PC-9 (cell line): Measurements from ENCODE around the gene BOK. TPM values are rescaled to one million over a fixed set of nuclear protein-coding genes. Genes with fewer than 3 reads are reported as not detected.

ENCODE experiments used
- BruUV-seq: library from RNA; stranded (reverse); fragments of 400-500 nt; replicated peaks from 2 replicates; lab custom pipeline; 2021; lab: Mats Ljungman, UMichigan
- CTCF ChIA-PET: fragments of 300-600 bp; sonication (Branson Sonifier 250); formaldehyde crosslinking; loops from one replicate; lab custom pipeline; 2022; ENCODE audit warnings: antibody characterized with exemption; lab: Charles Lee
- POLR2A ChIA-PET: fragments of 300-600 bp; sonication (Branson Sonifier 250); formaldehyde crosslinking; loops from one replicate; lab custom pipeline; 2022; ENCODE audit warnings: antibody characterized with exemption; ENCODE audit not compliant: unreplicated experiment; lab: Charles Lee
- DNase-seq, 2 experiments: peaks; one replicate each; pipeline versions ENCODE4 v3.0.0 to v3.0.0-alpha.2; 2015 to 2022; ENCODE audit warnings: mixed read lengths in 1 of 2
- H2AFZ ChIP-seq: fragments of 200-600 bp; sonication (generic); 2 replicates; pipeline ENCODE4 v1.8.1; 2017; ENCODE audit warnings: antibody characterized with exemption
- H3F3A ChIP-seq: fragments of 200-600 bp; sonication (generic); 2 replicates; pipeline ENCODE4 v1.8.1; 2017; ENCODE audit warnings: antibody characterized with exemption, mild to moderate bottlenecking, low read depth; ENCODE audit not compliant: insufficient read depth
- H3K27ac ChIP-seq: fragments of 200-600 bp; sonication (generic); 2 replicates; pipeline ENCODE4 v1.6.1; 2016; ENCODE audit warnings: mixed run types
- H3K27me3 ChIP-seq: fragments of 200-600 bp; sonication (generic); 2 replicates; pipeline ENCODE4 v1.6.1; 2016; ENCODE audit warnings: low read depth, mixed run types; ENCODE audit not compliant: insufficient read depth
- H3K36me3 ChIP-seq: fragments of 200-600 bp; sonication (generic); 2 replicates; pipeline ENCODE4 v1.6.1; 2016; ENCODE audit warnings: low read depth, mixed run types
- H3K4me1 ChIP-seq: fragments of 200-600 bp; sonication (generic); replicated peaks from 2 replicates; pipeline ENCODE4 v1.6.1; 2016; ENCODE audit warnings: mixed run types; ENCODE audit not compliant: insufficient read depth
- H3K4me2 ChIP-seq: fragments of 200-600 bp; sonication (generic); 2 replicates; pipeline ENCODE4 v1.6.1; 2017; ENCODE audit warnings: mixed run types
- H3K4me3 ChIP-seq: fragments of 200-600 bp; sonication (generic); 2 replicates; pipeline ENCODE4 v1.6.1; 2016; ENCODE audit warnings: mixed run types
- H3K79me2 ChIP-seq: fragments of 200-600 bp; sonication (generic); 2 replicates; pipeline ENCODE4 v1.6.1; 2017; ENCODE audit warnings: low read depth, mixed run types
- H3K9me2 ChIP-seq: fragments of 200-600 bp; sonication (generic); 2 replicates; pipeline ENCODE4 v1.8.1; 2017; ENCODE audit warnings: mild to moderate bottlenecking; ENCODE audit not compliant: insufficient read depth
- H3K9me3 ChIP-seq: fragments of 200-600 bp; sonication (generic); 2 replicates; pipeline ENCODE4 v1.8.1; 2016; ENCODE audit warnings: low read depth; ENCODE audit not compliant: insufficient read depth
- H4K20me1 ChIP-seq: fragments of 200-600 bp; sonication (generic); 2 replicates; pipeline ENCODE4 v1.8.1; 2017; ENCODE audit not compliant: insufficient read depth
- CTCF ChIP-seq: fragments of 200-600 bp; sonication (generic); conservative IDR thresholded peaks from 2 replicates; pipeline ENCODE4 v1.6.1; 2017; ENCODE audit warnings: mixed run types, antibody characterized with exemption, mild to moderate bottlenecking, moderate library complexity
- EZH2 ChIP-seq: fragments of 200-600 bp; sonication (generic); IDR thresholded peaks from 2 replicates; pipeline ENCODE4 v1.8.0; 2017; ENCODE audit warnings: antibody characterized with exemption, low read depth
- intact Hi-C: fragments of 100-400 bp; cut with micrococcal nuclease; formaldehyde crosslinking; loops from one replicate; pipeline ENCODE4 v1.10.0; 2022; ENCODE audit not compliant: unreplicated experiment
- total RNA-seq: library from RNA; stranded (reverse); gene quantifications from 2 replicates; pipeline ENCODE4 v1.2.3, GENCODE V29; 2021

BOK gene
- total RNA-seq, 1 experiment from 2014 or later: 72.8 TPM

GRCh38 chr2:241532168-241532567 is 26.4 kb upstream of the BOK start:
- Histone ChIP-seq H3K9me2 (no peaks in the 10 kb centered on the region), H3K27ac (no peak overlapping the region), H3K27me3 (peaks cover 38% of the 10 kb centered on the region), H3K9me3 (no peaks in the 10 kb centered on the region), H4K20me1 (no peaks in the 10 kb centered on the region), H3F3A (no peaks in the 10 kb centered on the region), H2AFZ (no peak overlapping the region), H3K79me2 (no peaks in the 10 kb centered on the region), H3K36me3 (no peaks in the 10 kb centered on the region), H3K4me3 (no peak overlapping the region), H3K4me1 (no peaks in the 10 kb centered on the region), H3K4me2 (no peak overlapping the region)
- no TSS peak for BruUV-seq
- intact Hi-C loops: no loop called here
- CTCF ChIA-PET: no interaction called here
- TF ChIP-seq EZH2: no peak
- TF ChIP-seq CTCF: no peak
- DNase-seq: no peak
- POLR2A ChIA-PET: interaction anchor here (0.8 kb wide), 1 partner anchor 8 kb away, joined by 5 read pairs; no protein-coding TSS in a partner anchor

- Histone ChIP-seq H3K9me3 (no peaks in the 10 kb centered on the region), H3K4me2 (no peak overlapping the region), H3K4me1 (no peaks in the 10 kb centered on the region), H3K27ac (no peak overlapping the region), H3K9me2 (no peaks in the 10 kb centered on the region), H3F3A (no peaks in the 10 kb centered on the region), H3K27me3 (peaks cover 38% of the 10 kb centered on the region), H2AFZ (no peak overlapping the region), H3K36me3 (no peaks in the 10 kb centered on the region), H4K20me1 (no peaks in the 10 kb centered on the region), H3K79me2 (no peaks in the 10 kb centered on the region), H3K4me3 (no peak overlapping the region)
- BruUV-seq: no TSS peak
- DNase-seq: no peak
- CTCF ChIA-PET: interaction anchor here (0.6 kb wide), 1 partner anchor 609 kb away, joined by 5 read pairs; no protein-coding TSS in a partner anchor
- TF ChIP-seq EZH2: no peak
- POLR2A ChIA-PET: no interaction called here
- intact Hi-C loops: no loop called here
Observed at GRCh38 chr2:241532733-241533601, 25.6 kb upstream of the BOK start.

DNA sequence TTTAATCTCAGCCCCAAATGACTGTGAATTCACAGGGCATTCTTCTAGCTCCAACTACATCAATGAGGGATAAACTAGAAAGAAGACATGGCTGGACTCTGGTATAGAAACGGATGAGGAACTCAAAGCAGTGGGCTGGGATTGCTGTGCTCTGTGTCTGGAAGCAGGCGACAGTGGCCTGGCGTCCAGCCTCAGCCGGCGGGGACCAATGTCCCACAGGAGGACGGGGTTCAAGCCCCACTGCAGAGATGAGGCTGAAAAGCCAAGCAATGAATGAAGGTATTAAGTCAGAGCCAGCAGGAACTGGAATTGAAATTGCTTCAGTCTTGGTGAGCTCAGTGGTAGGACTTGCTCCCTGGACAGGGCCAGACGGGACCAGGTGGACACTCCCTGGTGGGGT is 24.3 kb upstream of the BOK start:
- DNase-seq: no peak
- TF ChIP-seq CTCF (no peak), EZH2 (no peak)
- Histone ChIP-seq H3K9me3 (no peaks in the 10 kb centered on the region), H3K4me1 (no peaks in the 10 kb centered on the region), H3K27me3 (peaks cover 28% of the 10 kb centered on the region), H3K9me2 (no peaks in the 10 kb centered on the region), H3K36me3 (no peaks in the 10 kb centered on the region), H3K4me3 (no peak overlapping the region), H3K27ac (no peak overlapping the region), H3K4me2 (no peak overlapping the region), H4K20me1 (no peaks in the 10 kb centered on the region), H3K79me2 (no peaks in the 10 kb centered on the region), H2AFZ (no peak overlapping the region), H3F3A (no peaks in the 10 kb centered on the region)
- ChIA-PET POLR2A (no interaction called here), CTCF (no interaction called here)
- intact Hi-C loops: no loop called here
- BruUV-seq: no TSS peak
